Skeletal muscle cell (primary cell): ENCODE data around the gene DENND1A.

Experiments used
- DNase-seq: peaks from one replicate; pipeline ENCODE4 v3.0.0-alpha.2; 2010; ENCODE audit warnings: low read depth
- H3K4me3 ChIP-seq: 2 replicates; pipeline ENCODE4 v1.5.1; 2011; ENCODE audit warnings: low read depth, mild to moderate bottlenecking, control low read depth, low read length, moderate library complexity

DENND1A gene

GRCh38 chr9:123505496-123505895 lies 424.4 kb downstream of the DENND1A start:
- DNase-seq: no peak

GRCh38 chr9:123500336-123500735 lies 429.6 kb downstream of the DENND1A start:
- H3K4me3 ChIP-seq: no peak overlapping the region
- DNase-seq: no peak

More at GRCh38 chr9:123505496-123505895, 424.4 kb downstream of the DENND1A start:
- no peak overlapping the region for H3K4me3 ChIP-seq

- DNase-seq: no peak
- H3K4me3 ChIP-seq: no peak overlapping the region
These were observed 432.1 kb downstream of the DENND1A start for GRCh38 chr9:123497830-123498229.

GRCh38 chr9:123495731-123496130 lies 434.2 kb downstream of the DENND1A start:
- no peak overlapping the region for H3K4me3 ChIP-seq
- no peak for DNase-seq

GRCh38 chr9:123493627-123494026 lies 436.3 kb downstream of the DENND1A start:
- no peak overlapping the region for H3K4me3 ChIP-seq
- no peak for DNase-seq

- H3K4me3 ChIP-seq: no peak overlapping the region
- no peak for DNase-seq
These were observed 439.2 kb downstream of the DENND1A start for GRCh38 chr9:123490688-123491087.

GRCh38 chr9:123488722-123489321 lies 441.1 kb downstream of the DENND1A start:
- DNase-seq: no peak
- no peak overlapping the region for H3K4me3 ChIP-seq

GRCh38 chr9:123487944-123488548 lies 441.9 kb downstream of the DENND1A start:
- no peak for DNase-seq
- no peak overlapping the region for H3K4me3 ChIP-seq

- H3K4me3 ChIP-seq: no peak overlapping the region
- no peak for DNase-seq
These were observed 443.5 kb downstream of the DENND1A start for GRCh38 chr9:123486431-123486830.

GRCh38 chr9:123485216-123485615 lies 444.7 kb downstream of the DENND1A start:
- no peak overlapping the region for H3K4me3 ChIP-seq
- no peak for DNase-seq

- no peak overlapping the region for H3K4me3 ChIP-seq
These were observed 445.8 kb downstream of the DENND1A start for GRCh38 chr9:123484130-123484529.

GRCh38 chr9:123483191-123483803 lies 446.6 kb downstream of the DENND1A start:
- no peak for DNase-seq
- H3K4me3 ChIP-seq: no peak overlapping the region

More at GRCh38 chr9:123484130-123484529, 445.8 kb downstream of the DENND1A start:
- no peak for DNase-seq

GRCh38 chr9:123482295-123482968 lies 447.5 kb downstream of the DENND1A start:
- DNase-seq: no peak
- H3K4me3 ChIP-seq: no peak overlapping the region

- H3K4me3 ChIP-seq: no peak overlapping the region
- DNase-seq: no peak
These were observed 448.6 kb downstream of the DENND1A start for GRCh38 chr9:123481209-123481865.

GRCh38 chr9:123480791-123481190 lies 449.1 kb downstream of the DENND1A start:
- no peak for DNase-seq

GRCh38 chr9:123480096-123480495 lies 449.8 kb downstream of the DENND1A start:
- no peak for DNase-seq
- H3K4me3 ChIP-seq: no peak overlapping the region

More at GRCh38 chr9:123480791-123481190, 449.1 kb downstream of the DENND1A start:
- no peak overlapping the region for H3K4me3 ChIP-seq

- no peak for DNase-seq
- H3K4me3 ChIP-seq: no peak overlapping the region
These were observed 450.8 kb downstream of the DENND1A start for GRCh38 chr9:123478967-123479602.

- H3K4me3 ChIP-seq: no peak overlapping the region
- no peak for DNase-seq
These were observed 451.8 kb downstream of the DENND1A start for GRCh38 chr9:123478160-123478559.

GRCh38 chr9:123475407-123475806 lies 454.5 kb downstream of the DENND1A start:
- H3K4me3 ChIP-seq: no peak overlapping the region
- no peak for DNase-seq
